ENCODE data around the gene TTLL10. TPM values are rescaled to one million over a fixed set of nuclear protein-coding genes. Genes with fewer than 3 reads are reported as not detected.

The TTLL10 gene
- total RNA-seq, 1 donor from 2014 or later = 5.5 TPM

DNA sequence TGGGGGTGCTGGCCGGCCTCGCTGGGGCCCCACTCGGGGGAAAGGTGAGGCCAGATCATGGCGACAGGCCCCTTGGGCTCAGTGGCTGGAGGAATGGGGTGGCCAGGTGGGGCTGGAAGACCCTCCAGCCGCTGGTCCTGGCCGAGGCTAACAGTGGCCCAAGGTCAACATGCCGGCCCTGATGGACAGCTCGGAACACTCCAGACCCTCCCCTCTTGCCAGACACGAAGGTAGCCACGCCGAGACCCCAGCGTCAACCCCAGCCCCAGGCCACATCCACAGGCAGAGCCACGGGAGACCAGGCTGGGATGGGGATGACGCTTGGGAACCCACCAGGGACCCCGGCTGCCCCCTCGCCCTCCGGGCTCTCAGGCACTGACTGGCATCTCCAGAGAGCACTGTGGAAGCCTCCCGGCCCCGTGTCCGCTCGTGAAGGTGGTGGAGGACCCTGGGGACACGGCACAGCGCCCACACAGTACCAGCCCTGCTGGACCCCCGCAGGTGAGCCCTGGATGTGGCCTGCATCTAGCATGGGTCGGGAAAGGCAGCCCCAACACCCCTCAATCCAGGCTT is 73.7 kb downstream of the TTLL10 start:
- Mint-ChIP-seq H3K27ac (no peak overlapping the region), H3K4me1 (ENCODE audit: low read depth) (no peaks in the 10 kb centered on the region), H3K36me3 (ENCODE audit: insufficient read depth) (no peaks in the 10 kb centered on the region), H3K27me3 (peaks cover 3% of the 10 kb centered on the region), H3K4me3 (ENCODE audit: low read depth) (no peak overlapping the region), H3K9me3 (ENCODE audit: low read depth) (no peaks in the 10 kb centered on the region)
- no peak for DNase-seq (ENCODE audit: low spot score, unreplicated experiment)
- TF ChIP-seq, protein P1, sequence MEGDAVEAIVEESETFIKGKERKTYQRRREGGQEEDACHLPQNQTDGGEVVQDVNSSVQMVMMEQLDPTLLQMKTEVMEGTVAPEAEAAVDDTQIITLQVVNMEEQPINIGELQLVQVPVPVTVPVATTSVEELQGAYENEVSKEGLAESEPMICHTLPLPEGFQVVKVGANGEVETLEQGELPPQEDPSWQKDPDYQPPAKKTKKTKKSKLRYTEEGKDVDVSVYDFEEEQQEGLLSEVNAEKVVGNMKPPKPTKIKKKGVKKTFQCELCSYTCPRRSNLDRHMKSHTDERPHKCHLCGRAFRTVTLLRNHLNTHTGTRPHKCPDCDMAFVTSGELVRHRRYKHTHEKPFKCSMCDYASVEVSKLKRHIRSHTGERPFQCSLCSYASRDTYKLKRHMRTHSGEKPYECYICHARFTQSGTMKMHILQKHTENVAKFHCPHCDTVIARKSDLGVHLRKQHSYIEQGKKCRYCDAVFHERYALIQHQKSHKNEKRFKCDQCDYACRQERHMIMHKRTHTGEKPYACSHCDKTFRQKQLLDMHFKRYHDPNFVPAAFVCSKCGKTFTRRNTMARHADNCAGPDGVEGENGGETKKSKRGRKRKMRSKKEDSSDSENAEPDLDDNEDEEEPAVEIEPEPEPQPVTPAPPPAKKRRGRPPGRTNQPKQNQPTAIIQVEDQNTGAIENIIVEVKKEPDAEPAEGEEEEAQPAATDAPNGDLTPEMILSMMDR (IDR thresholded peaks at IDR 0.05; ENCODE audit: unreplicated experiment) = no peak

Small RNAs within 50 kb of the gene (microRNA-seq; reads per million reads assigned to microRNA genes)
- gene MIR200A (ENCODE audit: borderline number of aligned reads, unreplicated experiment) (4,226 reads per million, percentile 88 among the genes with 10 or more reads in this experiment), gene MIR200B (ENCODE audit: borderline number of aligned reads, unreplicated experiment) (23,231 reads per million, percentile 98 among the genes with 10 or more reads in this experiment), gene MIR429 (ENCODE audit: borderline number of aligned reads, unreplicated experiment) (21,871 reads per million, percentile 97 among the genes with 10 or more reads in this experiment)

Other genes starting within 250 kb of the TTLL10 start
- 42.9 and 53.9 TPM in 2 replicates for gene SAMD11, start 250.0 kb upstream of the TTLL10 start, total RNA-seq
- 71.9 and 78.2 TPM in 2 replicates for gene NOC2L, start 214.6 kb upstream of the TTLL10 start, total RNA-seq
- 45.3 and 47.5 TPM in 2 replicates for gene KLHL17, start 213.3 kb upstream of the TTLL10 start, total RNA-seq
- gene PLEKHN1, start 207.4 kb upstream of the TTLL10 start, total RNA-seq = 1.1 and 1.9 TPM in 2 replicates
- not detected in 2 replicates for gene PERM1, start 191.8 kb upstream of the TTLL10 start, total RNA-seq
- gene HES4, start 173.8 kb upstream of the TTLL10 start, total RNA-seq = 83.8 and 87.4 TPM in 2 replicates
- gene ISG15, start 160.4 kb upstream of the TTLL10 start, total RNA-seq = 13.6 and 14.3 TPM in 2 replicates
- gene AGRN, start 153.8 kb upstream of the TTLL10 start, total RNA-seq = 330 and 335 TPM in 2 replicates
- gene RNF223, start 99.6 kb upstream of the TTLL10 start, total RNA-seq = not detected in 2 replicates
- gene C1orf159, start 57.8 kb upstream of the TTLL10 start, total RNA-seq = 21.3 and 23.2 TPM in 2 replicates
- gene TNFRSF18, start 32.7 kb downstream of the TTLL10 start, total RNA-seq = 0.48 TPM in 1 of 2 replicates, not detected in the other
- 0.33 and 0.38 TPM in 2 replicates for gene TNFRSF4, start 40.3 kb downstream of the TTLL10 start, total RNA-seq
- gene SDF4, start 58.1 kb downstream of the TTLL10 start, total RNA-seq = 103 and 107 TPM in 2 replicates
- gene B3GALT6, start 58.4 kb downstream of the TTLL10 start, total RNA-seq = 31.7 and 31.9 TPM in 2 replicates
- gene C1QTNF12, start 72.8 kb downstream of the TTLL10 start, total RNA-seq = 1.7 and 2.7 TPM in 2 replicates
- gene UBE2J2, start 100.0 kb downstream of the TTLL10 start, total RNA-seq = 67.0 and 73.6 TPM in 2 replicates
- 7.4 and 11.3 TPM in 2 replicates for gene SCNN1D, start 106.6 kb downstream of the TTLL10 start, total RNA-seq
- 111 and 124 TPM in 2 replicates for gene ACAP3, start 134.1 kb downstream of the TTLL10 start, total RNA-seq
- 13.8 and 17.9 TPM in 2 replicates for gene PUSL1, start 134.7 kb downstream of the TTLL10 start, total RNA-seq
- 163 and 177 TPM in 2 replicates for gene INTS11, start 150.8 kb downstream of the TTLL10 start, total RNA-seq
- gene CPTP, start 150.9 kb downstream of the TTLL10 start, total RNA-seq = 16.8 and 17.5 TPM in 2 replicates
- 1.1 and 1.2 TPM in 2 replicates for gene TAS1R3, start 157.4 kb downstream of the TTLL10 start, total RNA-seq
- 60.1 and 63.1 TPM in 2 replicates for gene DVL1, start 175.5 kb downstream of the TTLL10 start, total RNA-seq
- 24.3 and 25.0 TPM in 2 replicates for gene MXRA8, start 184.7 kb downstream of the TTLL10 start, total RNA-seq
- 107 TPM in 2 replicates for gene AURKAIP1, start 201.3 kb downstream of the TTLL10 start, total RNA-seq
- gene CCNL2, start 225.5 kb downstream of the TTLL10 start, total RNA-seq = 381 and 386 TPM in 2 replicates
- 104 and 109 TPM in 2 replicates for gene MRPL20, start 233.4 kb downstream of the TTLL10 start, total RNA-seq
- 15.1 and 18.1 TPM in 2 replicates for gene ANKRD65, start 247.4 kb downstream of the TTLL10 start, total RNA-seq

Measured in progenitor cell of endocrine pancreas (in vitro differentiated cells).